ENCODE measurements around the gene SYNPO2. TPM values are rescaled to one million over a fixed set of nuclear protein-coding genes. Genes with fewer than 3 reads are reported as not detected.

The SYNPO2 gene
- total RNA-seq, 2 experiments from 2014 or later: 0.13 to 0.18 TPM

DNA sequence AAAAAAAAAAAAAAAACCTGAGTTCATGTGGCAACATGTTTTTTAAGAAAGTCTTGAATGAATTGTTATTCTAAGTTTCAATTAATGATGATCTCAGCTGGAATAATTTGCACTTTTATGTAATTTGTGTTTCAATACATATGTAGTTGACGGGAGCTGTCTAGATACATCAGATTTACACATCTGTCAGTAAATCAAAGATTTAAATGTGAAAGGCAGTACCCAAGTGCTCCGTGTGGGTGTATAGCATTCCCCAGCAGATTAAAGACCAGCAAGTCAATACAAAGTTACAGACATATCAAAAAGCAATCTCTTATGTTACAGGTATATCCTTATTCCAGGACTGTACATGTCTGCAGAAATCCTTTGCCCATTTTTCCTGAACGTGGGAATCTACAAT lies 35.2 kb downstream of the SYNPO2 start:
- H3K36me3 Mint-ChIP-seq (ENCODE audit: low read depth): no peaks in the 10 kb centered on the region
- peaks cover 7% of the 10 kb centered on the region for H3K27me3 Mint-ChIP-seq
- TF ChIP-seq, protein P1, sequence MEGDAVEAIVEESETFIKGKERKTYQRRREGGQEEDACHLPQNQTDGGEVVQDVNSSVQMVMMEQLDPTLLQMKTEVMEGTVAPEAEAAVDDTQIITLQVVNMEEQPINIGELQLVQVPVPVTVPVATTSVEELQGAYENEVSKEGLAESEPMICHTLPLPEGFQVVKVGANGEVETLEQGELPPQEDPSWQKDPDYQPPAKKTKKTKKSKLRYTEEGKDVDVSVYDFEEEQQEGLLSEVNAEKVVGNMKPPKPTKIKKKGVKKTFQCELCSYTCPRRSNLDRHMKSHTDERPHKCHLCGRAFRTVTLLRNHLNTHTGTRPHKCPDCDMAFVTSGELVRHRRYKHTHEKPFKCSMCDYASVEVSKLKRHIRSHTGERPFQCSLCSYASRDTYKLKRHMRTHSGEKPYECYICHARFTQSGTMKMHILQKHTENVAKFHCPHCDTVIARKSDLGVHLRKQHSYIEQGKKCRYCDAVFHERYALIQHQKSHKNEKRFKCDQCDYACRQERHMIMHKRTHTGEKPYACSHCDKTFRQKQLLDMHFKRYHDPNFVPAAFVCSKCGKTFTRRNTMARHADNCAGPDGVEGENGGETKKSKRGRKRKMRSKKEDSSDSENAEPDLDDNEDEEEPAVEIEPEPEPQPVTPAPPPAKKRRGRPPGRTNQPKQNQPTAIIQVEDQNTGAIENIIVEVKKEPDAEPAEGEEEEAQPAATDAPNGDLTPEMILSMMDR (IDR thresholded peaks at IDR 0.05): no peak
- no peaks in the 10 kb centered on the region for H3K9me3 Mint-ChIP-seq
- POLR2A ChIA-PET: no interaction called here
- intact Hi-C loops (cut with micrococcal nuclease): no loop called here
- H3K4me3 Mint-ChIP-seq: no peak overlapping the region
- DNase-seq (no peak), ATAC-seq (no peak)
- CTCF ChIA-PET: no interaction called here
- no peaks in the 10 kb centered on the region for H3K4me1 Mint-ChIP-seq (ENCODE audit: low read depth)
- no peak overlapping the region for H3K27ac Mint-ChIP-seq

DNA sequence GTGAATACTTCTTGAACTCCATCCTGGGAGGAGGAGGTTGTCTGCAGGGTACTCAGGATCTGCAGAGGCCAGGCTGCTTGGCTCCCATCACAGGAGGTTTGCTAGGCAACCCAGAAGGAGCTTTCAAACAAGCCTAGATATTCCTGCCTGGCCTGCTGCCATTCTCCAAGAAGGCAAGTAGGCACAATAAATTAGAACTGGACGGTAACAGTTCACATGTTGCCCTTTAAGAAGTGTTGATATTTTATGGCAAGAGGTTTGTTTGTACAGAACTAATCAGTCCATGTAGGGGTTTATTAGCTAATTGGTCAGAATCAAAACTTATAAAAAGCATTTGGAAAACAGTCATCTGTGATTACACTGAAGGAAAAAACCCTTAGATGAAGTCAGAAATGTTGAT lies 39.3 kb downstream of the SYNPO2 start:
- ATAC-seq: no peak
- Mint-ChIP-seq H3K27me3 (peaks cover 1% of the 10 kb centered on the region), H3K36me3 (ENCODE audit: low read depth) (no peaks in the 10 kb centered on the region), H3K4me3 (no peak overlapping the region), H3K27ac (no peak overlapping the region), H3K4me1 (ENCODE audit: low read depth) (no peaks in the 10 kb centered on the region), H3K9me3 (no peaks in the 10 kb centered on the region)
- CTCF ChIA-PET: no interaction called here
- DNase-seq: no peak
- POLR2A ChIA-PET: no interaction called here
- intact Hi-C loops (cut with micrococcal nuclease): no loop called here
- TF ChIP-seq, protein P1 (IDR thresholded peaks at IDR 0.05): no peak

DNA sequence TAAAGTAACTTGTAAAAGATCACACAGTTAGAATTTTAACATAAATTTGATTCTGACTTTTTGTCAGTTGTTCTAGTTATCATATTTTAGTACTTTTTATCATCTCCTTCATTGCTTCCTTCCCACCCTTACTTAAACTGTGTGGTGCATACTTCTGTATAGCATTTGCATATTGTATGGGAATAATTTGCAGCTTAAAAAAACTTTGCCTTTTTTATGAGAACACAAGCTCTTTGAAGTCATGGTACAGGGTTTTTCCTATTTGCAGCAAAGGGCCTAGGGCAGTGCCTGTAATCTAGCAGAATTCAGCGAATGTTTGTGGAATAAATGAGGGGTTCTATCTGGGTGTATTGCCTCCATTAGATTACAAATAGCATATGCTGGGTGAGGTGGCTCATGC lies 41.6 kb downstream of the SYNPO2 start:
- POLR2A ChIA-PET: no interaction called here
- TF ChIP-seq, protein P1 (IDR thresholded peaks at IDR 0.05): no peak
- H3K27me3 Mint-ChIP-seq: peaks cover 6% of the 10 kb centered on the region
- H3K27ac Mint-ChIP-seq: no peak overlapping the region
- no peaks in the 10 kb centered on the region for H3K4me1 Mint-ChIP-seq (ENCODE audit: low read depth)
- no peak for DNase-seq
- H3K9me3 Mint-ChIP-seq: no peaks in the 10 kb centered on the region
- ATAC-seq: no peak
- intact Hi-C loops (cut with micrococcal nuclease): no loop called here
- no peaks in the 10 kb centered on the region for H3K36me3 Mint-ChIP-seq (ENCODE audit: low read depth)
- H3K4me3 Mint-ChIP-seq: no peak overlapping the region
- CTCF ChIA-PET: no interaction called here

DNA sequence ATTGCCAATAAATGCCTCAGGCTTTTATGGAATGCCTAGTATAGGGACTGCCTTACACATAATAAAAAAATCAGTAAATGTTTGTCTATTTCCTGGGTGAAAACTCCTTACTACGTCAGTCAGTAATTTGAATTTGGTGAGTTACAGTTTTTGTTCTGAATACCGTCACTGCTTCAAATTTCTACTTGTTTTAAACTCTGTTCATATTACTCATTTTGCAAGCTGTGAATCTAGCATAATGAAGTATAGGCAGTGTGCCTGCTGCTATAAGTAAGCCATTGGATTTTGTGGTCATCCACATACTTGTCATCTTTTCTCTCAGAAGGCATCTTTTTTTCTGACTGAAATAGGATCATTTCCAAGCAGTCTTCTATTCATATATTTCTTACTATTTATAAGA lies 43.1 kb downstream of the SYNPO2 start:
- Mint-ChIP-seq H3K9me3 (no peaks in the 10 kb centered on the region), H3K27ac (no peak overlapping the region), H3K4me1 (ENCODE audit: low read depth) (no peaks in the 10 kb centered on the region), H3K27me3 (peaks cover 6% of the 10 kb centered on the region), H3K36me3 (ENCODE audit: low read depth) (no peaks in the 10 kb centered on the region), H3K4me3 (no peak overlapping the region)
- intact Hi-C loops (cut with micrococcal nuclease): no loop called here
- ATAC-seq (no peak), DNase-seq (no peak)
- ChIA-PET POLR2A (no interaction called here), CTCF (interaction anchor here (0.9 kb wide), 1 partner anchor 57 kb away, joined by 3 read pairs; no protein-coding TSS in a partner anchor)
- TF ChIP-seq, protein P1 (IDR thresholded peaks at IDR 0.05): no peak

DNA sequence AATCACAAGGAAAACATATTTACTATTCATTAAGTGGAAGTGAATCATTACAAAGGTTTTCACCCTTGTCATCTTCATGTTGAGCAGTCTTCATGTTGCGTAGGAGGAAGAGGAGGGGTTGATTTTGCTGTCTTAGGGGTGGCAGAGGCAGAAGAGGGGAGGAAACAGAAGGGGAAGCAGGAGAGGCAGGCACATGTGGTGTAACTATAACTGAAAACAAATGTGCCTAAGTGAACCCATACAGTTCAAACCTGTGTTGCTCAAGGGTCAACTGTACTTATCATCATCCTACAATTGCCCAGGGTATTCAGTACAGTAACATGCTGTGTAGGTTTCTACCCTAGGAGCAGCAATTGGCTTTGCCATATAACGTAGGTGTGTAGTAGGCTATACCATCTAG lies 47.2 kb downstream of the SYNPO2 start:
- H3K4me1 Mint-ChIP-seq (ENCODE audit: low read depth): no peaks in the 10 kb centered on the region
- intact Hi-C loops (cut with micrococcal nuclease): no loop called here
- TF ChIP-seq, protein P1 (IDR thresholded peaks at IDR 0.05): no peak

More for the DNA sequence above, 47.2 kb downstream of the SYNPO2 start:
- ChIA-PET POLR2A (no interaction called here), CTCF (no interaction called here)
- H3K27me3 Mint-ChIP-seq: peaks cover 5% of the 10 kb centered on the region
- ATAC-seq (no peak), DNase-seq (no peak)
- H3K4me3 Mint-ChIP-seq: no peak overlapping the region
- no peaks in the 10 kb centered on the region for H3K36me3 Mint-ChIP-seq (ENCODE audit: low read depth)
- H3K27ac Mint-ChIP-seq: no peak overlapping the region
- H3K9me3 Mint-ChIP-seq: no peaks in the 10 kb centered on the region
